Measurements from ENCODE around the gene STAMBP. TPM values are rescaled to one million over a fixed set of nuclear protein-coding genes. Genes with fewer than 3 reads are reported as not detected.

The STAMBP gene
- total RNA-seq, 4 donors from 2014 or later, result 30.5 to 49.1 (median 36.6) TPM

GRCh38 chr2:73917296-73917695 is 88.5 kb downstream of the STAMBP start:
- 44 to 48% methylated on average over 2 of the region's 2 CpGs for WGBS, 2 donors
- DNase-seq (ENCODE audit: low spot score in 2 of 2), result no peak
- TF ChIP-seq CTCF (IDR thresholded peaks at IDR 0.05) (no peak), POLR2A (IDR thresholded peaks at IDR 0.05) (no peak)
- no peak overlapping the region for H3K4me3 ChIP-seq (ENCODE audit: low read depth, poor library complexity, severe bottlenecking)
- intact Hi-C loops (cut with DNase I; ENCODE audit: low total_unique reads), result no loop called here

- intact Hi-C loops (cut with DNase I; ENCODE audit: low total_unique reads), result no loop called here
- TF ChIP-seq CTCF (IDR thresholded peaks at IDR 0.05), result no peak
- TF ChIP-seq POLR2A (IDR thresholded peaks at IDR 0.05), result no peak
- WGBS, 2 donors, result 74 to 82% methylated on average over 4 of the region's 4 CpGs
- no peak overlapping the region for H3K4me3 ChIP-seq (ENCODE audit: low read depth, poor library complexity, severe bottlenecking)
- DNase-seq (ENCODE audit: low spot score in 2 of 2), result no peak
Measured at GRCh38 chr2:73917696-73918207, 89.0 kb downstream of the STAMBP start.

- intact Hi-C loops (cut with DNase I; ENCODE audit: low total_unique reads), result no loop called here
Measured at GRCh38 chr2:73918856-73919255, 90.1 kb downstream of the STAMBP start.

GRCh38 chr2:73919596-73920228 is 91.0 kb downstream of the STAMBP start:
- intact Hi-C loops (cut with DNase I; ENCODE audit: low total_unique reads), result no loop called here
- TF ChIP-seq CTCF (IDR thresholded peaks at IDR 0.05) (no peak), POLR2A (IDR thresholded peaks at IDR 0.05) (no peak)
- DNase-seq (ENCODE audit: low spot score in 2 of 2), result no peak
- H3K4me3 ChIP-seq (ENCODE audit: low read depth, poor library complexity, severe bottlenecking), result no peak overlapping the region
- WGBS, 2 donors, result 85 to 93% methylated on average over 7 of the region's 7 CpGs

More at GRCh38 chr2:73918856-73919255, 90.1 kb downstream of the STAMBP start:
- 85 to 94% methylated on average over 3 of the region's 3 CpGs for WGBS, 2 donors
- H3K4me3 ChIP-seq (ENCODE audit: low read depth, poor library complexity, severe bottlenecking), result no peak overlapping the region
- TF ChIP-seq POLR2A (IDR thresholded peaks at IDR 0.05) (no peak), CTCF (IDR thresholded peaks at IDR 0.05) (no peak)
- no peak for DNase-seq (ENCODE audit: low spot score in 2 of 2)

GRCh38 chr2:73920577-73921545 is 92.1 kb downstream of the STAMBP start:
- 60 to 68% methylated on average over 12 of the region's 12 CpGs for WGBS, 2 donors
- no peak overlapping the region for H3K4me3 ChIP-seq (ENCODE audit: low read depth, poor library complexity, severe bottlenecking)
- TF ChIP-seq CTCF (IDR thresholded peaks at IDR 0.05) (no peak), POLR2A (IDR thresholded peaks at IDR 0.05) (no peak)
- no peak for DNase-seq (ENCODE audit: low spot score in 2 of 2)
- intact Hi-C loops (cut with DNase I; ENCODE audit: low total_unique reads), result no loop called here
